Astrocyte (in vitro differentiated cells and primary cell): Measurements from ENCODE around the gene GIMAP8.

Experiments used
- EZH2 ChIP-seq: IDR thresholded peaks from 2 replicates; pipeline ENCODE4 v1.6.1; 2012; ENCODE audit warnings: mild to moderate bottlenecking, low read length, inconsistent platforms; ENCODE audit not compliant: insufficient read depth
- TF ChIP-seq, protein P1 (sequence below): IDR thresholded peaks from 2 replicates; pipeline ENCODE4 v1.5.1; 2011; ENCODE audit warnings: low read depth, mild to moderate bottlenecking, inconsistent platforms, low read length, moderate library complexity; ENCODE audit not compliant: insufficient read depth

DNA sequence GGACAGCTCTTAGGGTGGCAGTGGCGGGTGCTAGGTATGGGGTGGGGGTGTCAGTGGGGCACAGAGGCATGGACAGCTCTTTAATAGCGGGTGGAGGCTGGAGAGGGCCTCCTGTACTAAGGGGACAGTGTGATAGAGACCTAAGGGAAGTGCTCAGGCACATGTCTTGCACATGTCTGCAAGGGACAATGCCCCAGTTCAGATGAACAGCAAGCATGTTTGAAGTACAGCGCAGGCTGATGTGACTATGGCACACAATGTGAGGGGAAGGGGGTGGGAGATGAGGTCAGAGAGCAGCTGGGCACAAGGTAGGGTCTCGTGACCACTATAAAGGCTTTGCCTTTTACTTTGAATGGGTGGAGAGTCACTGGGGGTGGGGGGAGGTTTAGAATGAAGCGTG, 3.5 kb downstream of the GIMAP8 start:
- TF ChIP-seq, protein P1, sequence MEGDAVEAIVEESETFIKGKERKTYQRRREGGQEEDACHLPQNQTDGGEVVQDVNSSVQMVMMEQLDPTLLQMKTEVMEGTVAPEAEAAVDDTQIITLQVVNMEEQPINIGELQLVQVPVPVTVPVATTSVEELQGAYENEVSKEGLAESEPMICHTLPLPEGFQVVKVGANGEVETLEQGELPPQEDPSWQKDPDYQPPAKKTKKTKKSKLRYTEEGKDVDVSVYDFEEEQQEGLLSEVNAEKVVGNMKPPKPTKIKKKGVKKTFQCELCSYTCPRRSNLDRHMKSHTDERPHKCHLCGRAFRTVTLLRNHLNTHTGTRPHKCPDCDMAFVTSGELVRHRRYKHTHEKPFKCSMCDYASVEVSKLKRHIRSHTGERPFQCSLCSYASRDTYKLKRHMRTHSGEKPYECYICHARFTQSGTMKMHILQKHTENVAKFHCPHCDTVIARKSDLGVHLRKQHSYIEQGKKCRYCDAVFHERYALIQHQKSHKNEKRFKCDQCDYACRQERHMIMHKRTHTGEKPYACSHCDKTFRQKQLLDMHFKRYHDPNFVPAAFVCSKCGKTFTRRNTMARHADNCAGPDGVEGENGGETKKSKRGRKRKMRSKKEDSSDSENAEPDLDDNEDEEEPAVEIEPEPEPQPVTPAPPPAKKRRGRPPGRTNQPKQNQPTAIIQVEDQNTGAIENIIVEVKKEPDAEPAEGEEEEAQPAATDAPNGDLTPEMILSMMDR: no peak
- TF ChIP-seq EZH2: no peak
